Hematopoietic multipotent progenitor cell treated with erythropoietin and hydrocortisone succinate and interleukin-3 and kit ligand, for 4 days (in vitro differentiated cells): ENCODE data around the gene SPAM1.
"Not testable (repeated sequence)": the region's sequence is repeated elsewhere in the genome, so short reads cannot be mapped to it uniquely, and the experiment has no call there.

ENCODE experiments used
- DNase-seq: peaks from one replicate; pipeline ENCODE4 v3.0.0-alpha.2; 2015

SPAM1 gene

GRCh38 chr7:123924941-123925340 lies at the start of gene SPAM1:
SPAM1 (plus strand) TSS chr7:123925241; CDS start chr7:123953571, 28,330 bp downstream.
- DNase-seq, result no peak

- DNase-seq, result no peak
Observed at GRCh38 chr7:123876557-123877256, 48.3 kb upstream of the SPAM1 start.

- no peak for DNase-seq
Observed at GRCh38 chr7:123879628-123880027, 45.4 kb upstream of the SPAM1 start.

- no peak for DNase-seq
Observed at GRCh38 chr7:123881300-123881699, 43.7 kb upstream of the SPAM1 start.

GRCh38 chr7:123883154-123883553 lies 41.9 kb upstream of the SPAM1 start:
- no peak for DNase-seq

GRCh38 chr7:123888192-123888591 lies 36.8 kb upstream of the SPAM1 start:
- no peak for DNase-seq

- DNase-seq, result not testable (repeated sequence)
Observed at GRCh38 chr7:123894753-123895152, 30.3 kb upstream of the SPAM1 start.

GRCh38 chr7:123901101-123901500 lies 23.9 kb upstream of the SPAM1 start:
- DNase-seq, result no peak

- no peak for DNase-seq
Observed at GRCh38 chr7:123905714-123906113, 19.3 kb upstream of the SPAM1 start.

- DNase-seq, result peak; percentile 46
Observed at GRCh38 chr7:123916240-123916724, 8.8 kb upstream of the SPAM1 start.

- no peak for DNase-seq
Observed at GRCh38 chr7:123917878-123918277, 7.2 kb upstream of the SPAM1 start.

GRCh38 chr7:123918309-123918708 lies 6.7 kb upstream of the SPAM1 start:
- DNase-seq, result no peak

GRCh38 chr7:123923599-123923998 lies 1.4 kb upstream of the SPAM1 start:
- DNase-seq, result no peak

GRCh38 chr7:123929107-123929506 lies 4.1 kb downstream of the SPAM1 start:
- DNase-seq, result no peak

GRCh38 chr7:123929655-123930054 lies 4.6 kb downstream of the SPAM1 start:
- DNase-seq, result no peak

- DNase-seq, result no peak
Observed at GRCh38 chr7:123935436-123936381, 10.7 kb downstream of the SPAM1 start.

- no peak for DNase-seq
Observed at GRCh38 chr7:123936388-123936787, 11.3 kb downstream of the SPAM1 start.

GRCh38 chr7:123939784-123940183 lies 14.7 kb downstream of the SPAM1 start:
- DNase-seq, result no peak

- DNase-seq, result no peak
Observed at GRCh38 chr7:123941391-123942180, 16.5 kb downstream of the SPAM1 start.

- no peak for DNase-seq
Observed at GRCh38 chr7:123944395-123944794, 19.4 kb downstream of the SPAM1 start.

GRCh38 chr7:123945938-123946337 lies 20.9 kb downstream of the SPAM1 start:
- DNase-seq, result no peak

- DNase-seq, result no peak
Observed at GRCh38 chr7:123948136-123948535, 23.1 kb downstream of the SPAM1 start.

GRCh38 chr7:123958186-123958703 lies 33.2 kb downstream of the SPAM1 start:
- no peak for DNase-seq
